ENCODE results near the gene RCC1.
A peak's percentile ranks its signal among the peaks of the same experiment; 100 is the strongest.
"Not testable (repeated sequence)": the region's sequence is repeated elsewhere in the genome, so short reads cannot be mapped to it uniquely, and the experiment has no call there.

Gene RCC1

DNA sequence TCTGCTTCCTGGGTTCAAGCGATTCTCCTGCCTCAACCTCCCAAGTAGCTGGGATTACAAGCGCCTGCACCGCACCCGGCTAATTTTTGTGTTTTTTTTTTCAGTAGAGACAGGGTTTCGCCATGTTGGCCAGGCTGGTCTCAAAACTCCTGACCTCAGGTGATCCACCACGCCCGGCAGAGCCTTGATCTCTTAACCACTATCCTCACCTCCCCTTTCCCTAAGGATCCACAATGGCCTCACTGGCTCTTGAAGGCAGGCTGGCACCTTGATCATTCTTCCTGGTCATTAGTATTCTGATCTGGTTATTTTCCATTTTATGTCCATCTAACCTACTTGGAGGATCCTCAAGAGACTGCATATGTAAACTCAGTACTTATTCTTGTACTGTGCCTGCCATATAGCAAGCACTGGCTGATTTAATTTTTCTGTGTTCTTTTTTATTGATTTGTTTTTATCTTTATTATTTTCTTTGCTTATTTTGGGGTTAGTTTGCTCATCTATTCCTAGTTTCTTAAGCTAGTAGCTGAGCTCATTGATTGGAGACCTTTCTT, 6.3 kb downstream of the RCC1 start:
- no peak for DNase-seq (ENCODE audit: low spot score)

DNA sequence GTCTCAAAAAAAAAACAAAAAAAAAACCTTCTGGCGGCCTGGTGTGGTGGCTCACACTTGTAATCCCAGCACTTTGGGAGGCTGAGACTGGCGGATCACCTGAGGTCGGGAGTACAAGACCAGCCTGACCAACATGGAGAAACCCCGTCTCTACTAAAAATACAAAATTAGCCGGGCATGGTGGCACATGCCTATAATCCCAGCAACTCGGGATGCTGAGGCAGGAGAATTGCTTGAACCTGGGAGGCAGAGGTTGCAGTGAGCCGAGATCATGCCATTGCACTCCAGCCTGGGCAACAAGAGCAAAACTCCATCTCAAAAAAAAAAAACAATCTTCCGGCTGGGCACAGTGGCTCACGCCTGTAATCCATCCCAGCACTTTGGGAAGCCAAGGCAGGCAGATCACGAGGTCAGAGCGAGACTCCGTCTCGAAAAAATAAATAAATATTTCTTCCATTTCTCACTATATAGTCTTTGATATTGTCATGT, 8.6 kb downstream of the RCC1 start:
- not testable (repeated sequence) for DNase-seq (ENCODE audit: low spot score)

DNA sequence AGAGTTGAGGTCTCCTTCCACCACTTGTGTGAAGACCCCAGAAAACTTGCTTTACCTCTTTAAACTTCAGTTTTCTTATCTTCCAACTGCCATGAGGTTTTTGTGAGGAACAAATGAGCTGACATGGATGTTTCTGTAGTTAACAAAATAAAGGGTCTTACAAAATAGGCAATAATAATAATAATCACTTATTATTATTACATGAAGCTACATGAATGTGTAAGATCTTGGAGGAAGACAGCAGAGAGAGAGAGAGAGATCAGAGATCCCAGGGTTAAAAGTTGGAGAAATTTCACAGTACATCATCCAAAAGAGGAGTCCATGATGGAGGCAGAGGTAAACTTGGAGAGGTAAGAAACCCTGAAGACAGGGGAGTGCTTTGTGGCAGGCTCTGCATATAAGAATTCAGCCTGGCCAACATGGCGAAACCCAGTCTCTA, 10.7 kb downstream of the RCC1 start:
- DNase-seq (ENCODE audit: low spot score): no peak

- no peak for DNase-seq (ENCODE audit: low spot score)
Measured at GRCh38 chr1:28517649-28517999, 11.8 kb downstream of the RCC1 start.

GRCh38 chr1:28518000-28518744, 12.3 kb downstream of the RCC1 start:
- peak; percentile 93 for DNase-seq (ENCODE audit: low spot score)

DNA sequence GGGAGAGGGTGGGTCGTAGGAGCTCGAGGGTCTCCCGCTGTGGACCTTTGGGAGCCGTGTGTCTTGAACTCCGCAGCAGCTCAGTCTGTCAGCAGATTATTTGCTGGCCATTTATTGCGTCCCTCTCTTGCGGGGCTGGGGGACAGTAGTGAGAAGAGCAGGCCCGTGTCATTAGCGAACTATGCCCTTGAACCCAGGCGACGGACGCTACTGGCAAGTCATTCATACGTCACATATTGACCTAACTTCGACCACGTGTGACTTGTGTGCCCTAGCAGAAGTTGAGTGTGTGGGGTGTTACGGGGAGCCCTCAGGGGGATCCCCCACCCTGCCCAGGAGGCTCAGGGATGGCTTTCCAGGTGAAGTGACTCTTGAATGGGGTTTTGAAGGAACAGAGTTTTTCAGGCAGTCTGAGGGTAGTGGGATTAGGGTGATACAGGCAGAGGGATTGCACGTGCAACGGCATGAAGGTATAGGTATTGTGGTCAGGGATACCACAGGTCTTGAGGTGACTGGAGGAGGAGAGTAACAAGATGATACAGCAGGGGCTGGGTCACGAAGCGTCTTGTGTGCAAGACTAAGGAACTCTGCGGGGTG, 13.0 kb downstream of the RCC1 start:
- DNase-seq (ENCODE audit: low spot score): no peak

GRCh38 chr1:28519946-28520725, 14.3 kb downstream of the RCC1 start:
- no peak for DNase-seq (ENCODE audit: low spot score)

DNA sequence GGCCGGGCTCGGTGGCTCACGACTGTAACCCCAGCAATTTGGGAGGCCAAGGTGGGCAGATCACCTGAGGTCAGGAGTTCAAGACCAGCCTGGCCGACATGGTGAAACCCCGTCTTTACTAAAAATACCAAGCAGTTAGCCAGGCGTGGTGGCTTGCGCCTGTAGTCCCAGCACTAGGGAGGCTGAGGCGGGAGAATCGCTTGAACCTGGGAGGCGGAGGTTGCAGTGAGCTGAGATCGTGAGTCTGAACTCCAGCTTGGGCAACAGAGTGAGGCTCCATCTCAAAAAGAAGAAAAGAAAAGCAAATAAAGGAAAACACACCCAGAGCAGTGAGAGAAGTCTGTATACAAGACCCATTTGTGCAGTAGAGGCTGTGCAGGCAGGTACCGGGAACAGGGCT, 15.0 kb downstream of the RCC1 start:
- DNase-seq (ENCODE audit: low spot score): not testable (repeated sequence)

DNA sequence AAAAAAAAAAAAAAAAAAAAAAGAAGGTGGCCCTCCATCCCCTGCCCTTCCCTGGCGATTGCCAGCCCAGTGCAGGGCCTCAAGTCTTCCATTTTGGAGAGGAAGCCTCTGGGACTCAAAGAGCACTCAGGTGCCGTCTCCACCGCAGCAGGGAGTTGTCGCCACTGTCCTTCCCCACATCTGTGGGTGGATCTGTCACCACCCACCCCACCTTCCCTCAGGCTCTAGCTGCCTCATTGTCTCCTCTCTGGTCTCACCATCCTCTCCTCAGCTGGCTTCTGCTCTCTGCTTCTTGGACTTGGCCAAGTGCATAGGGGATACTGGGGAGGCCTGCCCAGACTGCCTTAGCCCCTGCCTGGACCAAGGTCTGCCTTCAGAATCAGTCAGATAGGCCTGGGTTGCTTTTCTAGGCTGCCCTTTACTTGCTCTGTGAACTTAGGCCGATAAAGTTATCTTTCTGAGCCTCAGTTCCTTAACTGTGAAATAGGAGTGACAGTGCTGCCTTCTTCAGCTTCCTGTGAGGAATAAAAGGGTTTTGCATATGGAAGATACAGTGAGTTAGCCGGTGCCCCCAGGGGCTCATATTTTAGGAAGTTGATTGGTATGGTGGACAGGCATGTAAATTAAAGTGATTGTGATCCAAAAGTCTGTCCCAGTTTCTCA, 15.8 kb downstream of the RCC1 start:
- no peak for DNase-seq (ENCODE audit: low spot score)

DNA sequence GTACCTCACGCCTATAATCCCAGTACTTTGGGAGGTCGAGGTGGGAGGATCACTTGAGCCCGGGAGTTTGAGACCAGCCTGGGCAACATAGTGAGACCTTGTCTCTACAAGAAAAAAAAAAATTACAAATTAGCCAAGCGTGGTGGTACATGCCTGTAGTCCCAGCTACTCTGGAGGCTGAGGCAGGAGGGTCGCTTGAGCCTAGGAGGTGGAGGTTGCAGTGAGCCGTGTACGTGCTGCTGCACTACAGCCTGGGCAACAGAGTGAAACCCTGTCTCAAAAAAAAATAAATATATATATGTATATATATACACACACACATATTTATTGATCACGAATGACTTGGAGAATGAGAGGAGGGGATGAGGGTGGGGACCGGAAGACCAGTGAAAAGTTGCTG, 16.7 kb downstream of the RCC1 start:
- not testable (repeated sequence) for DNase-seq (ENCODE audit: low spot score)

DNA sequence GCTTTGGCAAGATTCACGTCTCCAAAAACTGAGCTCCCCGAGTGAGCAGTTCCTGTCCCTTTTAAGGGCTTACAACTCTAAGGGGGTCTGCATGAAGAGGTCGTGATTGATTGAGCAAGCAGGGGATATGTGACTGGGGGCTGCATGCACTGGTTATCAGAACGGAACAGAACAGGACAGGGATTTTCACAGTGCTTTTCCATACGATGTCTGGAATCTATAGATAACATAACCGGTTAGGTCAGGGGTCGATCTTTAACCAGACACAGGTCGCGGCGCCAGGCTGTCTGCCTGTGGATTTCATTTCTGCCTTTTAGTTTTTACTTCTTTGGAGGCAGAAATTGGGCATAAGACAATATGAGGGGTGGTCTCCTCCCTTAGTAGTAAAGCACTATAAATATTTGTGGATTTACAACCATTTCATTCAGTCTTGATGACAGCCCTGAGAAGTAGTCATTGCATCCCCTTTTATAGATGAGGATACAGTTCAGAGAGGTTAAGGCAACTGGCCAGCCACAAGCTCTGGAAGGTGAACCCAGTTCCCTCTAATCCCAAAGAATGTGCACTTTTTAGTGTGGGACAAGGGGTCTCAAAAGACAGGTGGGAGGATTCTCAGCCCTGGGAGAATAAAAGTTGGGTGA, 19.3 kb downstream of the RCC1 start:
- DNase-seq (ENCODE audit: low spot score): not testable (repeated sequence)

GRCh38 chr1:28526886-28527285, 21.0 kb downstream of the RCC1 start:
- no peak for DNase-seq (ENCODE audit: low spot score)

DNA sequence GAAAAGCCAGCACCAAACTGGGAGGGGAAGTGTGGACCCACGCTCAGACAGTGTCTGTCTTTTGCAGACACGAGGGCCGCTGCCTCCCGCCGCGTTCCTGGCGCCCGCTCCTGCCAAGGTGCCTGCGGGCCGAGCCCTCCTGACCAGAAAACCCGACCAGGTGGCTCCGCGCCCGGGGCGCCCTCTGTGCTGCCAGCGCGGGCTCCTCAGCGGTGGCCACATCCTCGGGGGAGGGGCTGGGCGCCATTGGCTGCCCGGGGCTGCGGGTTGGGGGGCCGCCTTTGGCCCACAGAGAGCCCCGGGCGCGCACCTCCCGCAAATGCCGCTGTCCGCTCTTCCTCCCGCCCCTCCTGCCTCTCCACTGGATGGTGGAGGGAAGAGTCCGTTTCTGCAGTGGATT, 24.6 kb downstream of the RCC1 start:
- DNase-seq (ENCODE audit: low spot score): no peak

DNA sequence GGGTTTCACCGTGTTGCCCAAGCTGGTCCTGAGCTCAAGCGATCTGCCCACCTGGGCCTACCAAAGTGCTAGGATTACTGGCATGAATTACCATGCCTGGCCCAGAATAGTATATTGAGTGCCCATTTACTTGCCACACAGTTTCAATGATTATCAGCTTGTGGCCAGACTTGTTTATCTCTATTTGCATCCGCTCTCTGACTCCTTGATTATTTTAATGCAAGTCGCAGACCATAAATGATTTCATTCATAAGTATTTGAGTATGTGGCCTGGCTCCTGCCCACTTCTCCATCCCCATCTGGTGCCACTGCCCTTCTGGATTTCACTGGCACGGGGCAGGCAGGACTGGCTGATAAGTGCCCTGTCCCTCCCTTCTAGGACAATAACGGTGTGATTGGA, 28.8 kb downstream of the RCC1 start:
- no peak for DNase-seq (ENCODE audit: low spot score)

DNA sequence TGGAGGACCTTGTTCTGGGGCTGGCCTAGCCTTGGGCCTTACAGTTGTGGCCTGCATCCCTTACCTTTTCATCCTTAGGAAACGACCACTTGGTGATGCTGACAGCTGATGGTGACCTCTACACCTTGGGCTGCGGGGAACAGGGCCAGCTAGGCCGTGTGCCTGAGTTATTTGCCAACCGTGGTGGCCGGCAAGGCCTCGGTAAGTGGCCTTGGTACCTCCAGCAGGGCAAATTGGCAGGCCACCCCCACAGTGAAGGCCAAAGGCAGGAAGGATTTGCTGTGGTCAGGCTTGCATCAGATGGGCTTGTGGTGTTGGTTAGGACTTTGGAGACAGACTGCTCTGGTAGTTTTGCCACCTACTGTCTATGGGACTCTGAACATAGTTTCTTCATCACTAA, 29.3 kb downstream of the RCC1 start:
- DNase-seq (ENCODE audit: low spot score): no peak

- no peak for DNase-seq (ENCODE audit: low spot score)
Measured at GRCh38 chr1:28537457-28538199, 31.8 kb downstream of the RCC1 start.

- no peak for DNase-seq (ENCODE audit: low spot score)
Measured at GRCh38 chr1:28538286-28538685, 32.4 kb downstream of the RCC1 start.

- no peak for DNase-seq (ENCODE audit: low spot score)
Measured at GRCh38 chr1:28540651-28541050, 34.8 kb downstream of the RCC1 start.

GRCh38 chr1:28541414-28542015, 35.7 kb downstream of the RCC1 start:
- DNase-seq (ENCODE audit: low spot score): not testable (repeated sequence)

DNA sequence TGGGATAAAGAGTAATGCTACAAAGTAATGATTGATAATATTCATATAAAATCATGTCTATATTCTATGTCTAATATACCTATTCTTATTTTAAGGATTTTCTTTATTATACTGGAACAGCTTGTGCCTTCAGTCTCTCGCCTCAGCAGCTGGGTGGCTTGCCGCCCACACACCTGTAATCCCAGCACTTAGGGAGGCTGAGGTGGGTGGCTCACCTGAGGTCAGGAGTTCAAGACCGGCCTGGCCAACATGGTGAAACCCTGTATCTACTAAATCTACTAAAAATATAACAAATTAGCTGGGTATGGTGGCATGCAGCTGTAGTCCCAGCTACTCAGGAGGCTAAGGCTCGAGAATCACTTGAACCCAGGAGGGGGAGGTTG, 39.4 kb downstream of the RCC1 start:
- no peak for DNase-seq (ENCODE audit: low spot score)

DNA sequence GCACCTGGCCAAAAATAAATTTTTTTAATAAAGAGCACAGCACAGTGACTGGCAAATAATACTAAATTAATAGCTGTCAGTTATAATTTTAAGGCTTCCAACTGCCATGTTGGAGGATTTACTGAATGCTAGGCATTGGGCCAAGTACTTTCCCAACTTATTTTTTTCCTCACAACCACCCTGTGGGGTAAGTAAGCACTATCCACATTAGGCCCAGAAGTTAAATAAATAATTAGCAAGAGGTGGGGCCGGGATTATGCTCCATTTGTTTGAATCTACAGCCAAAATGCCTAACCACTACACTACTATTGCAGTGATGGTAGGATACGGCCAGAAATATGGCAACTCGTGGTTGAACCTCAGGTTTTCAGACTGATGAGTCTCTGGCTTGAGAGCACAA, 42.5 kb downstream of the RCC1 start:
- DNase-seq (ENCODE audit: low spot score): no peak
